ENCODE measurements around the gene AKAP13. TPM values are rescaled to one million over a fixed set of nuclear protein-coding genes. Genes with fewer than 3 reads are reported as not detected.

AKAP13 gene
- total and polyA plus RNA-seq, 2 donors (not counting 1 experiment from before 2014, with no cell fraction given): 73.8 to 358 TPM

GRCh38 chr15:85619992-85620689 lies 239.7 kb downstream of the AKAP13 start:
- POLR2A ChIA-PET: no interaction called here

More at GRCh38 chr15:85619992-85620689, 239.7 kb downstream of the AKAP13 start:
- Mint-ChIP-seq H3K27ac (no peak overlapping the region), H3K4me1 (peaks cover 39% of the 10 kb centered on the region), H3K27me3 (no peaks in the 10 kb centered on the region), H3K4me3 (no peak overlapping the region), H3K9me3 (ENCODE audit: insufficient read depth) (no peaks in the 10 kb centered on the region)
- no peak overlapping the region for H3K9ac ChIP-seq (ENCODE audit: low read length)
- no peak overlapping the region for H3K4me2 ChIP-seq (replicated peaks; ENCODE audit: low read depth, low read length, poor library complexity, severe bottlenecking)
- intact Hi-C loops (cut with micrococcal nuclease): loop anchor here (5.0 to 10.0 kb wide), 2 partner anchors 38 to 135 kb away; no protein-coding TSS in a partner anchor
- H3K4me3 ChIP-seq (ENCODE audit: control extremely low read depth in 1 of 5, extremely low read depth in 1 of 5, insufficient read depth in 1 of 5, low read depth in 2 of 5, low read length in 4 of 5): no peak overlapping the region
- CTCF ChIA-PET: interaction anchor here (1.3 kb wide), 1 partner anchor 108 kb away, joined by 3 read pairs; no protein-coding TSS in a partner anchor
- TF ChIP-seq EZH2 (IDR thresholded peaks at IDR 0.05; ENCODE audit: borderline replicate concordance, insufficient read depth, low read depth, low read length, poor library complexity, severe bottlenecking) (no peak), CTCF (IDR thresholded peaks at IDR 0.05) (no peak)
- no peaks in the 10 kb centered on the region for H3K9me3 ChIP-seq (ENCODE audit: control extremely low read depth in 1 of 3, control insufficient read depth in 2 of 3, insufficient read depth in 1 of 3, low read length in 2 of 3)
- no peaks in the 10 kb centered on the region for H3K27me3 ChIP-seq (replicated peaks in 1 of 4; ENCODE audit: control extremely low read depth in 1 of 4, control insufficient read depth in 3 of 4, insufficient read depth in 4 of 4, low read length in 3 of 4)
- peaks cover 50% of the 10 kb centered on the region for H3K79me2 ChIP-seq (ENCODE audit: control insufficient read depth, insufficient read depth, low read length)
- H4K20me1 ChIP-seq (ENCODE audit: control insufficient read depth, insufficient read depth, low read length, poor library complexity, severe bottlenecking): peaks cover 29% of the 10 kb centered on the region
- peaks cover 2 to 18% of the 10 kb centered on the region in 2 experiments for H3K36me3 ChIP-seq (replicated peaks in 1 of 2; ENCODE audit: control extremely low read depth in 1 of 2, control insufficient read depth in 1 of 2, extremely low read depth in 1 of 2, insufficient read depth in 2 of 2, low read length in 1 of 2)
- H3K4me1 ChIP-seq (ENCODE audit: control insufficient read depth in 2 of 2, insufficient read depth in 2 of 2, low read length in 2 of 2): peaks cover 36 to 37% of the 10 kb centered on the region in 2 donors
- H2AFZ ChIP-seq (ENCODE audit: insufficient read depth, low read depth, low read length, poor library complexity, severe bottlenecking): no peak overlapping the region
- DNase-seq (no peak), ATAC-seq (ENCODE audit: low read depth) (no peak)
- no peak overlapping the region for H3K27ac ChIP-seq (ENCODE audit: low read length in 2 of 2)
- 78% methylated on average over 7 of the region's 9 CpGs for WGBS (ENCODE audit: insufficient coverage)

Data from B cell (primary cell).